SU-DHL-6 (cell line): ENCODE data around the gene FSTL4.

Experiments used
- H2AFZ ChIP-seq: fragments of 200-600 bp; sonication (generic); 2 replicates; pipeline ENCODE4 v1.6.1; 2014; ENCODE audit warnings: low read depth, mild to moderate bottlenecking, moderate library complexity, mixed read lengths, antibody characterized with exemption, low read length; ENCODE audit not compliant: severe bottlenecking
- H3F3A ChIP-seq: fragments of 200-600 bp; shearing (Covaris generic); 2 replicates; pipeline ENCODE4 v1.6.0; 2016; ENCODE audit warnings: antibody characterized with exemption, mild to moderate bottlenecking; ENCODE audit not compliant: insufficient read depth
- H3K27ac ChIP-seq: fragments of 200-600 bp; sonication (generic); 2 replicates; pipeline ENCODE4 v1.5.1; 2016; ENCODE audit warnings: low read depth, mild to moderate bottlenecking, low read length, moderate library complexity, mixed read lengths
- H3K27me3 ChIP-seq: fragments of 200-600 bp; sonication (generic), shearing (Covaris generic); 2 replicates; pipeline ENCODE4 v1.6.0; 2014; ENCODE audit warnings: mild to moderate bottlenecking, low read length
- H3K36me3 ChIP-seq: fragments of 200-600 bp; sonication (generic); 2 replicates; pipeline ENCODE4 v1.6.1; 2014; ENCODE audit warnings: mild to moderate bottlenecking, low read length, mixed read lengths
- H3K4me2 ChIP-seq: fragments of 300-600, 200-600 bp; shearing (Covaris generic), sonication (generic); 2 replicates; pipeline ENCODE4 v1.6.0; 2014; ENCODE audit warnings: low read length, low read depth, mild to moderate bottlenecking; ENCODE audit not compliant: poor library complexity, severe bottlenecking
- H3K4me3 ChIP-seq: fragments of 200-600 bp; sonication (generic); 2 replicates; pipeline ENCODE4 v1.5.1; 2014; ENCODE audit warnings: antibody characterized with exemption, low read length, mild to moderate bottlenecking, mixed read lengths; ENCODE audit not compliant: insufficient read depth, poor library complexity, severe bottlenecking
- H3K79me2 ChIP-seq: fragments of 200-600 bp; sonication (generic); 2 replicates; pipeline ENCODE4 v1.6.1; 2014; ENCODE audit warnings: mild to moderate bottlenecking, low read length, moderate library complexity; ENCODE audit not compliant: insufficient read depth
- H3K9ac ChIP-seq: fragments of 200-600 bp; sonication (generic); 2 replicates; pipeline ENCODE4 v1.7.0; 2014; ENCODE audit warnings: mild to moderate bottlenecking, low read length
- H3K9me2 ChIP-seq: fragments of 200-600 bp; sonication (generic); replicated peaks from 2 replicates; pipeline ENCODE4 v1.6.1; 2014; ENCODE audit warnings: low read length; ENCODE audit not compliant: insufficient read depth
- H3K9me3 ChIP-seq: fragments of 200-600 bp; sonication (generic); 2 replicates; pipeline ENCODE4 v1.6.1; 2014; ENCODE audit warnings: low read length, mixed read lengths; ENCODE audit not compliant: insufficient read depth
- H4K20me1 ChIP-seq: fragments of 200-600 bp; sonication (generic); 2 replicates; pipeline ENCODE4 v1.6.1; 2014; ENCODE audit warnings: low read depth, mild to moderate bottlenecking, antibody characterized with exemption, low read length, moderate library complexity, mixed read lengths
- CTCF ChIP-seq: fragments of 200-600 bp; sonication (generic); IDR thresholded peaks from one replicate; pipeline ENCODE4 v1.5.1; 2017; ENCODE audit warnings: antibody characterized with exemption, mild to moderate bottlenecking, low read length, moderate library complexity; ENCODE audit not compliant: insufficient read depth, poor library complexity, severe bottlenecking
- EZH2phosphoT487 ChIP-seq: fragments of 200-600 bp; sonication (generic), shearing (Covaris generic); conservative IDR thresholded peaks from 2 replicates; pipeline ENCODE4 v1.6.1; 2018; ENCODE audit warnings: mild to moderate bottlenecking, antibody characterized with exemption, low read length, moderate library complexity, mixed read lengths

FSTL4 gene

GRCh38 chr5:133250527-133250926 lies 361.8 kb downstream of the FSTL4 start:
- Histone ChIP-seq H3K27ac (no peak overlapping the region), H3K4me3 (no peak overlapping the region), H3K9me2 (no peaks in the 10 kb centered on the region), H2AFZ (no peak overlapping the region), H3K36me3 (no peaks in the 10 kb centered on the region), H3K4me2 (no peak overlapping the region), H3K27me3 (no peaks in the 10 kb centered on the region), H3K9ac (no peak overlapping the region), H3K9me3 (no peaks in the 10 kb centered on the region), H3F3A (no peaks in the 10 kb centered on the region), H3K79me2 (no peaks in the 10 kb centered on the region), H4K20me1 (no peaks in the 10 kb centered on the region)
- TF ChIP-seq EZH2phosphoT487 = no peak

DNA sequence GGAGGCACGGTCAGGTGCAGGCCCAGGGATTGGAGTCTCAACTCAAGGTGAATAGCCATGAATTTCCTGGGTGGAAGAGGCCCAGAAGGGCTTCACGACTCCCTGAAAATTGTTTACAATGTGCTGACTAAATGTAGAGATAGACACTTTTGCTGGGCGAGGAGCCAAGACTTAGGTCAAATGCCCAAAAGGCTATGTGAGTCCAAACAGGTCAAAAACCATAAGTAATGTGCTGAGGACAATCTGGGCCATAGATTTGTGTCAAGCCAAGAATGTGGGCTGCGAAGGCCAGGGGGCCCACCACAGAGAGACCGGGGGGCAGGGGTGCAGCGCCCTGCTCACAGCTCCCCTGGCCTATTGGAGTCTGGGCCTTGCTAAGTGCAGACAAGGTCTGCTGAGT lies 362.7 kb downstream of the FSTL4 start:
- no peak for TF ChIP-seq EZH2phosphoT487
- TF ChIP-seq CTCF = no peak
- H3K79me2 ChIP-seq = no peaks in the 10 kb centered on the region
- H2AFZ ChIP-seq = no peak overlapping the region

DNA sequence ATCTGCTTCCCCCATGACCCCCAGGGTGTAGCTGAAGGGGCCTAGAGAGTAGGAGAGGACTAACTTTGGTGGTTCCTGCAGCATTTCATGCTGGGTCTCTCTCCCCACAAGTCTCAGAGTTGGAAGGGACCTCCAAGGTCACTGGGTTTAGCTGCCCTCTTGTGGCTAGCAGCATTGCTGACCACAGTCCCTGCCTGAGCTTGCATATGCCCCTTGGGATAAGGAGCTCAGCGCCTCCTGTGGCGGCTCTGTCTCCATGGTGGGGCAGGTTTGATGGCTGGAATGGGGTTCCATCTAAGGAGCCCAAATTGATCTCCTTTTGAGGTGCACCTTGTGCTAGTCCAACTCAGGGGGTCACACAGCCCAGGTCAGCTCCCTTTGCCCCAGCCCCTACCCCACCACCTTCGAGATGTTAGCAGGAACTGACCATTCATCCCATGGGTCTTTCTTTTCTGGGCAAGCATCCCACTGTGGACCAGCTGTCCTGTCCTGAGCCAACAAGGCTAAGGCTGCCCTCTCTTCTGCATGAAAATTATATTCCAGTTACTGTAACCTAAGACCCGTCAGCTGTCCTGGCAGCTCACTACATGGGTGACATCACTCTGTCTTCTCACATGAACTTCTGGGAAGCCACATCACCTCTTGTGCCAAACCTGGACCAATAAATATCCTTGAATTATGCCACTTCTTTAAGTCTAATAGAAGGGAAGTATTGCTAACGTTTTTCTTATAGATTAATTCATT lies 364.3 kb downstream of the FSTL4 start:
- Histone ChIP-seq H3K9me2 (no peaks in the 10 kb centered on the region), H4K20me1 (no peaks in the 10 kb centered on the region), H3K27ac (no peak overlapping the region), H3K36me3 (no peaks in the 10 kb centered on the region), H3F3A (no peaks in the 10 kb centered on the region), H3K9ac (no peak overlapping the region), H2AFZ (no peak overlapping the region), H3K4me3 (no peak overlapping the region), H3K79me2 (no peaks in the 10 kb centered on the region), H3K4me2 (no peak overlapping the region), H3K9me3 (no peaks in the 10 kb centered on the region), H3K27me3 (no peaks in the 10 kb centered on the region)
- TF ChIP-seq EZH2phosphoT487 (no peak), CTCF (no peak)

More for the DNA sequence above, 362.7 kb downstream of the FSTL4 start:
- Histone ChIP-seq H3K4me3 (no peak overlapping the region), H3K9me2 (no peaks in the 10 kb centered on the region), H4K20me1 (no peaks in the 10 kb centered on the region), H3K27me3 (no peaks in the 10 kb centered on the region), H3K9ac (no peak overlapping the region), H3F3A (no peaks in the 10 kb centered on the region), H3K36me3 (no peaks in the 10 kb centered on the region), H3K9me3 (no peaks in the 10 kb centered on the region), H3K27ac (no peak overlapping the region), H3K4me2 (no peak overlapping the region)

DNA sequence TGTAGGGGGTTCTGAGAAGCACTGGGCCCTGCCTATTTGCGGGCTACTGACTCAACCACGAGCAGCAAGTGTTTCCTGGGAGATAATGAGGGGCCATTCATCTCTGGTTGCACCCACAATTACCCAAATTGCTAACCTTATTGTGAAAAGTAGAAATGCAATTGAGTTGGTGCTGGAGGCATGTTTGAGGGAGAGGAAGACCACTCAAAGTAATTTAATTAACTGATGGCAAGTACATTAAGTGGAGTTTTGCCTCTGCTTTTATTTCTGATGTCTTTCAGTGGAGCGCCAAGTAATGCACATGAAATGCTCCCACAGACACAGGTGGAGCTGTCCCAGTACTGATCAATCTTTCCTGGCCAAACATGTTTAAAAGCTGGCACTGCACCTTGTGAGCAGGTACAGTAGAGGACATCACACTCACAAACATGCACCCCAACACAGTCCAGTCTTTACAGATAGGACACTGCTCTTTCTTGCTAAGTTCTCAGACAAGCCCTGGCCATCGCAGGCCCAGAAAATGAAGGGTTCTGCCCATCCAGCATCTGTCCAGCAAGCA lies 365.1 kb downstream of the FSTL4 start:
- no peaks in the 10 kb centered on the region for H3K27me3 ChIP-seq
- TF ChIP-seq EZH2phosphoT487 (no peak), CTCF (no peak)
- no peaks in the 10 kb centered on the region for H3K79me2 ChIP-seq
- no peaks in the 10 kb centered on the region for H3K9me3 ChIP-seq
- no peaks in the 10 kb centered on the region for H3K36me3 ChIP-seq
- no peaks in the 10 kb centered on the region for H4K20me1 ChIP-seq
- no peak overlapping the region for H3K9ac ChIP-seq
- H2AFZ ChIP-seq = no peak overlapping the region
- no peaks in the 10 kb centered on the region for H3F3A ChIP-seq
- no peak overlapping the region for H3K4me2 ChIP-seq
- H3K27ac ChIP-seq = no peak overlapping the region
- no peaks in the 10 kb centered on the region for H3K9me2 ChIP-seq
- H3K4me3 ChIP-seq = no peak overlapping the region
